ENCODE measurements around the gene SPATA3.
"Not testable (repeated sequence)": the region's sequence is repeated elsewhere in the genome, so short reads cannot be mapped to it uniquely, and the experiment has no call there.

SPATA3 gene

GRCh38 chr2:231000211-231000904 is 4.4 kb downstream of the SPATA3 start:
- H3K4me1 Mint-ChIP-seq (ENCODE audit: low read depth): no peaks in the 10 kb centered on the region
- peaks cover 46% of the 10 kb centered on the region for H3K27me3 Mint-ChIP-seq (ENCODE audit: low read depth)
- H3K4me3 Mint-ChIP-seq: no peak overlapping the region
- peaks cover 15% of the 10 kb centered on the region for H3K9me3 Mint-ChIP-seq
- no peak overlapping the region for H3K27ac Mint-ChIP-seq
- no peaks in the 10 kb centered on the region for H3K36me3 Mint-ChIP-seq (ENCODE audit: low read depth)

- no peak overlapping the region for H3K27ac Mint-ChIP-seq
- no peaks in the 10 kb centered on the region for H3K36me3 Mint-ChIP-seq (ENCODE audit: low read depth)
- no peak overlapping the region for H3K4me3 Mint-ChIP-seq
- H3K27me3 Mint-ChIP-seq (ENCODE audit: low read depth): peaks cover 45% of the 10 kb centered on the region
- H3K9me3 Mint-ChIP-seq: peaks cover 18% of the 10 kb centered on the region
- H3K4me1 Mint-ChIP-seq (ENCODE audit: low read depth): no peaks in the 10 kb centered on the region
These were observed 5.1 kb downstream of the SPATA3 start for GRCh38 chr2:231001036-231001435.

- Mint-ChIP-seq H3K36me3 (ENCODE audit: low read depth) (no peaks in the 10 kb centered on the region), H3K27me3 (ENCODE audit: low read depth) (peaks cover 39% of the 10 kb centered on the region), H3K9me3 (peaks cover 18% of the 10 kb centered on the region), H3K4me3 (no peak overlapping the region), H3K27ac (no peak overlapping the region), H3K4me1 (ENCODE audit: low read depth) (no peaks in the 10 kb centered on the region)
These were observed 6.0 kb downstream of the SPATA3 start for GRCh38 chr2:231001921-231002320.

- Mint-ChIP-seq H3K27me3 (ENCODE audit: low read depth) (peaks cover 34% of the 10 kb centered on the region), H3K4me1 (ENCODE audit: low read depth) (no peaks in the 10 kb centered on the region), H3K27ac (no peak overlapping the region), H3K4me3 (no peak overlapping the region), H3K9me3 (peaks cover 18% of the 10 kb centered on the region), H3K36me3 (ENCODE audit: low read depth) (no peaks in the 10 kb centered on the region)
These were observed 6.7 kb downstream of the SPATA3 start for GRCh38 chr2:231002641-231003040.

- Mint-ChIP-seq H3K27me3 (ENCODE audit: low read depth) (peaks cover 34% of the 10 kb centered on the region), H3K4me1 (ENCODE audit: low read depth) (no peaks in the 10 kb centered on the region), H3K9me3 (peaks cover 18% of the 10 kb centered on the region), H3K27ac (no peak overlapping the region), H3K36me3 (ENCODE audit: low read depth) (no peaks in the 10 kb centered on the region), H3K4me3 (no peak overlapping the region)
These were observed 7.3 kb downstream of the SPATA3 start for GRCh38 chr2:231003186-231003585.

DNA sequence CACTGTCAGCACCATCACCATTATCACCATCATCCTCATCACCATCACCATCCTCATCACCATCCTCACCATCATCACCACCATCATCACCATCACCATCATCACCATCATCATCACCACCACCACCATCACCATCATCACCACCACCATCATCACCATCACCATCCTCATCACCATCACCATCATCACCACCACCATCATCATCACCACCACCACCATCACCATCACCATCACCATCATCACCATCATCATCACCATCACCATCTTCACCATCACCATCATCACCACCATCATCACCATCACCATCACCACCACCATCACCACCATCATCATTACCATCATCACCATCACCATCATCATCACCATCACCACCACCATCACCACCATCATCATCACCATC is 9.0 kb downstream of the SPATA3 start:
- peaks cover 23% of the 10 kb centered on the region for H3K27me3 Mint-ChIP-seq (ENCODE audit: low read depth)
- peaks cover 18% of the 10 kb centered on the region for H3K9me3 Mint-ChIP-seq
- H3K27ac Mint-ChIP-seq; H3K36me3 Mint-ChIP-seq (ENCODE audit: low read depth); H3K4me1 Mint-ChIP-seq (ENCODE audit: low read depth); H3K4me3 Mint-ChIP-seq: not testable (repeated sequence)

GRCh38 chr2:231007286-231008098 is 11.6 kb downstream of the SPATA3 start:
- H3K27ac Mint-ChIP-seq: no peak overlapping the region
- peaks cover 18% of the 10 kb centered on the region for H3K9me3 Mint-ChIP-seq

GRCh38 chr2:231008131-231008530 is 12.2 kb downstream of the SPATA3 start:
- Mint-ChIP-seq H3K36me3 (ENCODE audit: low read depth) (no peaks in the 10 kb centered on the region), H3K27me3 (ENCODE audit: low read depth) (peaks cover 13% of the 10 kb centered on the region), H3K4me3 (no peak overlapping the region), H3K27ac (no peak overlapping the region), H3K4me1 (ENCODE audit: low read depth) (no peaks in the 10 kb centered on the region), H3K9me3 (peaks cover 18% of the 10 kb centered on the region)

More at GRCh38 chr2:231007286-231008098, 11.6 kb downstream of the SPATA3 start:
- Mint-ChIP-seq H3K4me1 (ENCODE audit: low read depth) (no peaks in the 10 kb centered on the region), H3K4me3 (no peak overlapping the region), H3K36me3 (ENCODE audit: low read depth) (no peaks in the 10 kb centered on the region), H3K27me3 (ENCODE audit: low read depth) (peaks cover 10% of the 10 kb centered on the region)

DNA sequence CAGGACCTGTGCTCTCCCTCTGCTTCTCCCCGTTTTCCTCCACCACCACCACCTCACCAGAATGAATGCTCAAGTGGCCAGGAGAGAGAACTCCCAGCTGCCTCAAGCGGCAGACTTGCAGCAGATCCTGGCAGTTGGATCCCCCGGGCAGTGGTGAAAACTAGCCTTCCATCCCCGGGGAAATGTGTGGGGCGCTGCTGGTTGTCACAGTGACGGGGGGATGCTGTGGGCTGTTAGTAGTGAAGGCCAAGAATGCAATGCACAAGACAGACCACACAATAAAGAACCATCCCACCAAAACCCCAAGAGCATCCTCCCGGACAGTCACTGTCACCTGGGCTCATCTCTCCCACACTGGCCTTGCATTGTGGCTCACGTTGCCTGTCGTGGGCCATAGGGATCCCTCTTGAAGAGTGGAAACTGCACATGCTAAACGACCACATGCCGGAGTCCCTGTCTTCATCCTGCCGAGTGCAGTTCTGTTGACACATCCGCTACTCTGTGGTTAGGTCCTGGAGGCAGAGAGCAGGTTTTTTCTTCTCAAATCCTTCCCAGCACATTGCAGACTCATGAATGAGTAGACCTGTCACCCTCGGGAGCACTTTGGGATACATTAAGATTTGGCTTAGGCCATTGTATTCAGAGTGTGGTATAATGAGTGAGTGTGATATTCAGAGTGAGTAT is 13.5 kb downstream of the SPATA3 start:
- Mint-ChIP-seq H3K9me3 (peaks cover 13% of the 10 kb centered on the region), H3K36me3 (ENCODE audit: low read depth) (no peaks in the 10 kb centered on the region), H3K27me3 (ENCODE audit: low read depth) (peaks cover 11% of the 10 kb centered on the region), H3K4me1 (ENCODE audit: low read depth) (no peaks in the 10 kb centered on the region), H3K27ac (no peak overlapping the region), H3K4me3 (no peak overlapping the region)

- H3K27ac Mint-ChIP-seq: no peak overlapping the region
- no peaks in the 10 kb centered on the region for H3K36me3 Mint-ChIP-seq (ENCODE audit: low read depth)
- peaks cover 15% of the 10 kb centered on the region for H3K27me3 Mint-ChIP-seq (ENCODE audit: low read depth)
- peaks cover 5% of the 10 kb centered on the region for H3K9me3 Mint-ChIP-seq
- H3K4me3 Mint-ChIP-seq: no peak overlapping the region
- H3K4me1 Mint-ChIP-seq (ENCODE audit: low read depth): no peaks in the 10 kb centered on the region
These were observed 14.3 kb downstream of the SPATA3 start for GRCh38 chr2:231010201-231010730.

DNA sequence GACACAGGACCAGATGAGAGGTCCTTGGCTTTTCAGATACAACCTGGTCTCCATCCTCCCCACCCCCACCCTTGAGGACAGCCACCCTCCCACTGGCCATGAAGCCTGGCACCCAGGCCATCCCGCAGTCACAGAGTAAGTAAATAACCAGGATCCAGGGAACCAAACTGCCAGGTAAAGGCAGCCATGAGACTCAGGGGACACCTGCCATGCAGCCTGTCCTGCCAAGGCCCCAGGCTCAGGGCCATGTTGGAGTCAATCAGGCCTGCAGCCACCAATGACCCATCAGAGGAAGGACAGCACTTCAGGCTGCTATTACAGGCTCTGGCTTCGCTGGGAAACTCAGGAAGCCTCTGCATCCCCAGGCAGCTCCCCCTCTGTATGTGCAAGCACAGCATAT is 15.6 kb downstream of the SPATA3 start:
- H3K27ac Mint-ChIP-seq: no peak overlapping the region
- no peak overlapping the region for H3K4me3 Mint-ChIP-seq
- H3K27me3 Mint-ChIP-seq (ENCODE audit: low read depth): peaks cover 15% of the 10 kb centered on the region
- no peaks in the 10 kb centered on the region for H3K9me3 Mint-ChIP-seq
- no peaks in the 10 kb centered on the region for H3K36me3 Mint-ChIP-seq (ENCODE audit: low read depth)
- H3K4me1 Mint-ChIP-seq (ENCODE audit: low read depth): no peaks in the 10 kb centered on the region

DNA sequence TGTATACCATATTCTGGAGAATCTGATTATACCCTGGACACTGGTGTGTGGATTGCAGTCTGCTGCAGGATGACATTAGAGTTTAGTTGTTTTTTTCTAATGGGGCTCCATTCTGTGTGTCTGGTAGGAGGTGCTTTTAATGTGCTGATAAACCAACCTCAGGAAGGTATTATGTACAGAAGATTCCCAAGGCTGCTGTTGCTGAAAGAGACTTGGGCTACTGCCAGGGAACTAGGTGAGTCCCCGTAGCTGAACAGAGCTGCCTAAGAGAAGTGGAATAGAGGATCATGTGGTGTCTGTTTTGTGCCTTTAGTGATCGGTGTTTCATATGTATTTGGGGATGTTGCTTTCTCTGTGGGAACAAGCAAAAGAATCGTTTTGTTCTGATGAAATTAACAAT is 16.5 kb downstream of the SPATA3 start:
- Mint-ChIP-seq H3K27ac (no peak overlapping the region), H3K36me3 (ENCODE audit: low read depth) (no peaks in the 10 kb centered on the region), H3K27me3 (ENCODE audit: low read depth) (peaks cover 23% of the 10 kb centered on the region), H3K9me3 (no peaks in the 10 kb centered on the region), H3K4me3 (no peak overlapping the region), H3K4me1 (ENCODE audit: low read depth) (no peaks in the 10 kb centered on the region)

DNA sequence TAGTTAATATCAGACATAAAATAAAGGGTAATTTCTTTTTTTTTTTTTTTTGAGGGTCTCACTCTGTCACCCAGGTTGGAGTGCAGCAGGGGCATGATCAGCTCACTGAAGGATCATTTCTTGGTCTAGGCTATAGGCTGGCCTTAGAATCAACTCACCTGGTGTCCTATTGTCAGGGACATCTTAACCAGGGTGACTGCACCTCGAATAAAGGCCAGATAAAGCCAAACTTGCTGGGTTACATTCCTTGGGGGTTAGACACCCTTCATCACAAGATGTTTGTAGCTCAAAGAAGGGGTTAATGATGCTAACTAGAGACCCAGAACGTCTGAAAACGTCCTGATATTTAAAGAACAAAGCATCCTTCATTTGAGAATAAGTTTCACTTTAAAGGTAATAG is 17.9 kb downstream of the SPATA3 start:
- H3K4me1 Mint-ChIP-seq (ENCODE audit: low read depth): no peaks in the 10 kb centered on the region
- H3K4me3 Mint-ChIP-seq: no peak overlapping the region
- peaks cover 27% of the 10 kb centered on the region for H3K27me3 Mint-ChIP-seq (ENCODE audit: low read depth)
- H3K27ac Mint-ChIP-seq: no peak overlapping the region
- H3K9me3 Mint-ChIP-seq: no peaks in the 10 kb centered on the region
- H3K36me3 Mint-ChIP-seq (ENCODE audit: low read depth): no peaks in the 10 kb centered on the region

GRCh38 chr2:231015478-231015877 is 19.6 kb downstream of the SPATA3 start:
- H3K27me3 Mint-ChIP-seq (ENCODE audit: low read depth): peaks cover 26% of the 10 kb centered on the region
- no peaks in the 10 kb centered on the region for H3K4me1 Mint-ChIP-seq (ENCODE audit: low read depth)
- H3K27ac Mint-ChIP-seq: no peak overlapping the region
- H3K4me3 Mint-ChIP-seq: no peak overlapping the region
- H3K9me3 Mint-ChIP-seq: no peaks in the 10 kb centered on the region
- no peaks in the 10 kb centered on the region for H3K36me3 Mint-ChIP-seq (ENCODE audit: low read depth)

All from T-helper 1 cell treated with Interleukin-12 subunit alpha and Interleukin-12 subunit beta and Interleukin-4 antibody, amounts not matched to agents 30 μg/mL and 1 μg/mL, for 36 hours (primary cell).